HepG2 (cell line): ENCODE data around the gene CALY. TPM values are rescaled to one million over a fixed set of nuclear protein-coding genes. Genes with fewer than 3 reads are reported as not detected.
A peak's percentile ranks its signal among the peaks of the same experiment; 100 is the strongest.

Experiments used
- AGO1 ChIP-seq: fragments of 200-400 bp; formaldehyde crosslinking; IDR thresholded peaks from 2 replicates; pipeline ENCODE4 v1.6.1; 2017; ENCODE audit warnings: mild to moderate bottlenecking, low read depth, low read length, moderate library complexity; ENCODE audit not compliant: poor library complexity, severe bottlenecking
- ARNT ChIP-seq: fragments of 450-650 bp; IDR thresholded peaks from 2 replicates; pipeline ENCODE4 v1.6.1; 2017
- BCLAF1 ChIP-seq: fragments of 450-650 bp; IDR thresholded peaks from 2 replicates; pipeline ENCODE4 v1.6.1; 2017; ENCODE audit warnings: mild to moderate bottlenecking
- BHLHE40 ChIP-seq: IDR thresholded peaks from 2 replicates; pipeline ENCODE4 v1.6.1; 2011; ENCODE audit warnings: low read length, improper control_type of control experiment
- HCFC1 ChIP-seq: fragments of 150-350 bp; IDR thresholded peaks from 2 replicates; pipeline ENCODE4 v1.6.1; 2014; ENCODE audit warnings: low read depth, low read length
- HMG20B ChIP-seq: conservative IDR thresholded peaks from 2 replicates; pipeline ENCODE4 v1.6.1; 2016; ENCODE audit warnings: missing genetic modification reagents, missing compliant biosample characterization
- HNF4G ChIP-seq, 2 experiments: sonication (generic) in 1 of 2; formaldehyde crosslinking in 1 of 2; IDR thresholded peaks; 2 replicates each; pipeline versions ENCODE4 v1.4.0 to v1.6.1; 2011 to 2020; ENCODE audit warnings: borderline replicate concordance in 2 of 2, low read depth in 2 of 2, mild to moderate bottlenecking in 2 of 2, low read length in 1 of 2, missing genetic modification reagents in 1 of 2, moderate library complexity in 1 of 2
- MAX ChIP-seq: IDR thresholded peaks from 2 replicates; pipeline ENCODE4 v1.6.1; 2012; ENCODE audit warnings: inconsistent platforms
- NCOR1 ChIP-seq: fragments of 200-600 bp; sonication (generic); IDR thresholded peaks from 2 replicates; pipeline ENCODE4 v1.7.0; 2017; ENCODE audit warnings: antibody characterized with exemption, low read length, borderline replicate concordance
- SAP130 ChIP-seq: IDR thresholded peaks from 2 replicates; pipeline ENCODE4 v1.6.1; 2016; ENCODE audit warnings: low read depth
- SIX1 ChIP-seq: sonication (generic); formaldehyde crosslinking; IDR thresholded peaks from 2 replicates; pipeline ENCODE4 v1.4.0; 2020; ENCODE audit warnings: missing genetic modification reagents, borderline replicate concordance
- SP1 ChIP-seq, 2 experiments: fragments of 450-650 bp in 1 of 2; sonication (generic) in 1 of 2; formaldehyde crosslinking in 1 of 2; IDR thresholded peaks; 2 replicates each; pipeline versions ENCODE4 v1.4.0 to v1.6.1; 2016 to 2020; ENCODE audit warnings: missing genetic modification reagents in 1 of 2
- ZBTB34 ChIP-seq: sonication (generic); formaldehyde crosslinking; IDR thresholded peaks from 2 replicates; pipeline ENCODE4 v1.8.0; 2022; ENCODE audit warnings: mild to moderate bottlenecking, missing genetic modification reagents
- ZC3H13 ChIP-seq: sonication (generic); formaldehyde crosslinking; IDR thresholded peaks from 2 replicates; pipeline ENCODE4 v1.8.1; 2023; ENCODE audit warnings: mild to moderate bottlenecking, missing genetic modification reagents, moderate library complexity
- ZNF329 ChIP-seq: sonication (generic); formaldehyde crosslinking; IDR thresholded peaks from 2 replicates; pipeline ENCODE4 v1.9.0; 2021; ENCODE audit warnings: low read depth, mild to moderate bottlenecking, missing genetic modification reagents
- ZNF580 ChIP-seq: IDR thresholded peaks from 2 replicates; pipeline ENCODE4 v1.6.1; 2016; ENCODE audit warnings: low read depth, borderline replicate concordance
- ZNF883 ChIP-seq: sonication (generic); formaldehyde crosslinking; IDR thresholded peaks from 2 replicates; pipeline ENCODE4 v1.5.1; 2020; ENCODE audit warnings: mild to moderate bottlenecking, missing genetic modification reagents; ENCODE audit errors: not compliant biosample characterization
- ZSCAN29 ChIP-seq: sonication (generic); formaldehyde crosslinking; conservative IDR thresholded peaks from 2 replicates; pipeline ENCODE4 v1.4.0; 2020; ENCODE audit warnings: mild to moderate bottlenecking, missing genetic modification reagents
- polyA plus RNA-seq, 8 experiments: library from polyadenylated mRNA; depleted of rRNA in 3 of 8; stranded (reverse) in 7 of 8; unstranded in 1 of 8; fragments of >200 nt; fragmentation: Illumina TruSeq in 4 of 8; extraction: Trizol in 4 of 8; gene quantifications; 2 replicates each; pipeline versions ENCODE4 v1.2.1 to v1.2.3, GENCODE V29; 2011 to 2016; ENCODE audit warnings: low read depth in 4 of 8, missing spikeins in 1 of 8, mixed read lengths in 1 of 8; ENCODE audit not compliant: insufficient read depth in 1 of 8
- total RNA-seq, 5 experiments: library from RNA; depleted of rRNA; stranded (reverse); fragments of >200 nt; fragmentation: Illumina TruSeq; extraction: Trizol; gene quantifications; 2 replicates each; pipeline ENCODE4 v1.2.3, GENCODE V29; 2016; ENCODE audit warnings: low read depth in 1 of 5
- TF ChIP-seq, protein P1 (sequence below): sonication (generic); formaldehyde crosslinking; IDR thresholded peaks from 2 replicates; pipeline ENCODE4 v1.5.1; 2020; ENCODE audit warnings: missing genetic modification reagents, mild to moderate bottlenecking, borderline replicate concordance
- TF ChIP-seq, protein P2 (sequence below): sonication (generic); formaldehyde crosslinking; IDR thresholded peaks from 2 replicates; pipeline ENCODE4 v1.4.0; 2020; ENCODE audit warnings: mild to moderate bottlenecking, missing genetic modification reagents

The CALY gene
- total and polyA plus RNA-seq, 2 of the 13 experiments (the other 11 are each of a cell fraction or from before 2014, with no cell fraction given), result 0.08 TPM; not detected in 1

GRCh38 chr10:133277993-133278576 lies 58.6 kb downstream of the CALY start (continued):
- TF ChIP-seq HNF4G (IDR thresholded peaks at IDR 0.05; ENCODE audit: borderline replicate concordance, low read depth, low read length) (no peak; the same call in 1 of the 2 replicates), HNF4G (CRISPR knock-in tag; IDR thresholded peaks at IDR 0.05; ENCODE audit: borderline replicate concordance, low read depth) (no peak), BCLAF1 (no peak), NCOR1 (no peak), ZNF883 (CRISPR knock-in tag) (no peak), ZSCAN29 (no peak), SP1 (IDR thresholded peaks at IDR 0.05) (no peak), SP1 (CRISPR knock-in tag; IDR thresholded peaks at IDR 0.05) (no peak), ZNF329 (CRISPR knock-in tag) (no peak), MAX (peak; percentile 69), AGO1 (no peak), HCFC1 (no peak), SIX1 (CRISPR knock-in tag) (no peak), SAP130 (CRISPR knock-in tag) (no peak), ZC3H13 (CRISPR knock-in tag) (no peak), ZBTB34 (CRISPR knock-in tag) (no peak), BHLHE40 (peak; percentile 83), HMG20B (CRISPR knock-in tag) (peak; percentile 75; the same call in 1 of the 2 replicates), ARNT (no peak), ZNF580 (CRISPR knock-in tag) (no peak)
- TF ChIP-seq, protein P1, sequence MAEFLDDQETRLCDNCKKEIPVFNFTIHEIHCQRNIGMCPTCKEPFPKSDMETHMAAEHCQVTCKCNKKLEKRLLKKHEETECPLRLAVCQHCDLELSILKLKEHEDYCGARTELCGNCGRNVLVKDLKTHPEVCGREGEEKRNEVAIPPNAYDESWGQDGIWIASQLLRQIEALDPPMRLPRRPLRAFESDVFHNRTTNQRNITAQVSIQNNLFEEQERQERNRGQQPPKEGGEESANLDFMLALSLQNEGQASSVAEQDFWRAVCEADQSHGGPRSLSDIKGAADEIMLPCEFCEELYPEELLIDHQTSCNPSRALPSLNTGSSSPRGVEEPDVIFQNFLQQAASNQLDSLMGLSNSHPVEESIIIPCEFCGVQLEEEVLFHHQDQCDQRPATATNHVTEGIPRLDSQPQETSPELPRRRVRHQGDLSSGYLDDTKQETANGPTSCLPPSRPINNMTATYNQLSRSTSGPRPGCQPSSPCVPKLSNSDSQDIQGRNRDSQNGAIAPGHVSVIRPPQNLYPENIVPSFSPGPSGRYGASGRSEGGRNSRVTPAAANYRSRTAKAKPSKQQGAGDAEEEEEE (CRISPR knock-in tag), result no peak
- TF ChIP-seq, protein P2, sequence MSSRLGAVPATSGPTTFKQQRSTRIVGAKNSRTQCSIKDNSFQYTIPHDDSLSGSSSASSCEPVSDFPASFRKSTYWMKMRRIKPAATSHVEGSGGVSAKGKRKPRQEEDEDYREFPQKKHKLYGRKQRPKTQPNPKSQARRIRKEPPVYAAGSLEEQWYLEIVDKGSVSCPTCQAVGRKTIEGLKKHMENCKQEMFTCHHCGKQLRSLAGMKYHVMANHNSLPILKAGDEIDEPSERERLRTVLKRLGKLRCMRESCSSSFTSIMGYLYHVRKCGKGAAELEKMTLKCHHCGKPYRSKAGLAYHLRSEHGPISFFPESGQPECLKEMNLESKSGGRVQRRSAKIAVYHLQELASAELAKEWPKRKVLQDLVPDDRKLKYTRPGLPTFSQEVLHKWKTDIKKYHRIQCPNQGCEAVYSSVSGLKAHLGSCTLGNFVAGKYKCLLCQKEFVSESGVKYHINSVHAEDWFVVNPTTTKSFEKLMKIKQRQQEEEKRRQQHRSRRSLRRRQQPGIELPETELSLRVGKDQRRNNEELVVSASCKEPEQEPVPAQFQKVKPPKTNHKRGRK, result no peak
